ENCODE results near the gene FIGNL2.
"Not testable (repeated sequence)": the region's sequence is repeated elsewhere in the genome, so short reads cannot be mapped to it uniquely, and the experiment has no call there.

FIGNL2 gene, protein sequence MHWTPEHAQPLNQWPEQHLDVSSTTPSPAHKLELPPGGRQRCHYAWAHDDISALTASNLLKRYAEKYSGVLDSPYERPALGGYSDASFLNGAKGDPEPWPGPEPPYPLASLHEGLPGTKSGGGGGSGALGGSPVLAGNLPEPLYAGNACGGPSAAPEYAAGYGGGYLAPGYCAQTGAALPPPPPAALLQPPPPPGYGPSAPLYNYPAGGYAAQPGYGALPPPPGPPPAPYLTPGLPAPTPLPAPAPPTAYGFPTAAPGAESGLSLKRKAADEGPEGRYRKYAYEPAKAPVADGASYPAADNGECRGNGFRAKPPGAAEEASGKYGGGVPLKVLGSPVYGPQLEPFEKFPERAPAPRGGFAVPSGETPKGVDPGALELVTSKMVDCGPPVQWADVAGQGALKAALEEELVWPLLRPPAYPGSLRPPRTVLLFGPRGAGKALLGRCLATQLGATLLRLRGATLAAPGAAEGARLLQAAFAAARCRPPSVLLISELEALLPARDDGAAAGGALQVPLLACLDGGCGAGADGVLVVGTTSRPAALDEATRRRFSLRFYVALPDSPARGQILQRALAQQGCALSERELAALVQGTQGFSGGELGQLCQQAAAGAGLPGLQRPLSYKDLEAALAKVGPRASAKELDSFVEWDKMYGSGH

DNA sequence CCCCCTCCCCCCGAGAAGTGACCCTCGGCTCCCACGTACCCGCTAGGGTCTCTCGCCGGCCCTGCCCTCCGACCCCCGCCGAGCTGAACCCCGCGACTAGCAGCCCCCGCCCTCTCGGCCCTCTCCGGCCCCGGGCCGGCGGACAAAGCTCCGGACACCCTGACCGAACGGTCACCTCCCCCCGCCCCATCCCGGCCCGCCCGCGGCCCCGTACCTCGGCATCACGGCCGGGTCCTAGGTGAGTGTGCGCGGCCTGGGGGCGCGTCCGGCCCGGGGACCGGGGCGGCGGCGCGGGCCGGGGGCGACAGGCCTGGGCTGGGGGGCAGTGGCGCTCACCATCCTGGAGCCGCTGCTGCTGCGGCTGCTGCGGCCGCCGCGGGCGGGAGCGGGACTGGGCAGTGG is at the start of gene FIGNL2:
Gene FIGNL2 (minus strand): TSS at position 393 of the 402 bp plus-strand sequence. CDS start 26,305 bp downstream, outside the sequence.
- DNase-seq: no peak

DNA sequence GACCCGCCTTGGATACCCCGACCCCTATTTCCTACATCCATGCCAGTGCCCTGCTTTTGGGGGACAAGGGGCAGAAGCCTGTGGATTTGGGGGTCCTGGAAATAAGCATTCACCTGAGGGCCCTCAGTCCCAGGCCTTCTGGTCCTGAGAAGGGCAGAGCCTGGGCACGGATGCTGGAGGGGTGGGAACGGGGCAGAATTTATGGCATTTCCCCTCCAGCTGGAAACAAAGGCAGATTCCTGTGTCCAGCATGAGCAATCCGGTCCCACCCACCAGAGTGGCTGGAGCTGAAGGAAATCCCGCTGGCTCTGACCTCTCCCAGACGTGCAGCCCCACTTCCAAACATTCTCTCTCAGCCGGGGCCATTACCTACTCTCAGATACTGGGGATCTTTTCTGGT is 48.7 kb upstream of the FIGNL2 start:
- no peak for DNase-seq

DNA sequence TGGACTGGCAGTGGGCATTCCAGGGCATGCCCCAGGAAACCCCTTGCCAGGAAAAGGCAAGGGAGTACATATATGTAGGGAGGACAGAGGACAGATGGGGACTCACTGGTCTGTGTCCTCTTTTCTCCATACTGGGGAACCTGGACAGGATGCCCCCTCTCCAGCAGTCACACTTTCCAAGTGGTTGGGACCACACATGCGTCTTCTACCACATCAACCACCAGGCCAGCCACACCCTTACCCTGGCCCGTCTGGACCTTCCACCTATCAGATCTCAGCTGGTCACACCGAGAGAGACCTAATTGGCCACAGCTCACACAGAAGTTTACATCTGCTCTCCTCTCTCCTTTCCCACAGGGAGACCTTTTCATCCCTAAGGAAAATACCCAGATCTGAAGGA is 47.7 kb upstream of the FIGNL2 start:
- DNase-seq: no peak

DNA sequence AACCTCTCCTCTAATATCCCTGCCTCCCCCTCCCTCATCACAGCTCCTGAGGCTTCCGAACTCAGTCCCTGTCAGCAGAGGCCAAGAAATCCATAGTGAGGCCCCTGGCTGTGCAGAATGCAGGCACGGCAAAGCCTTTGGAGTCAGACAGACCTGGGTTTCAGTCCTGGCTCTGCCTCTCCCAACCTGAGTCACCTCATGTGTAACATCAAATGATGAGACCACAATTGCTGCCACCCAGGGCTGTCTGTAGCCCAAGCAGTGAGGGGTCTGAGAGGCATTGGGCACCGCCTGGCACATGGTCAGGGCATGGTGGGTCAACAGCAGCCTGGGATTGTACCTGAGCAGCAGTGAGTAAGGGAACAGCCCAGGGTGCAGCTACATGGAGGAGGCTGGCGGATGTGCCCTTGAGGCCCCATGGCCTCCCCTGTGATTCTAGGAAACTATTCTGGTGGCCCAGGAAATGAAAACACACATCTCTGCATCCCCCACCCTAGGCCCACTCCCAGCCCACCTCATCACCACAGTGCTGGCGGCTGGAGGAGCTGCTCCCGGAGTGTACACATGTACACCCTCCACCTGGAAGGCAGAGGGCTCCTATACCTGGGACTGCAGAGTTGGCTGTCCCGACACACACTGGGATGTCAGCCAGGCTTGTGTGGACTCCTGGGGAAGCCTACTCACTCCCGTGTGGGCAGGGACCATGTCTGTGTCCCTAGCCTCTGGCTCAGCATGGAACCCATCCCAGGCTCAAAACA is 47.0 kb upstream of the FIGNL2 start:
- DNase-seq: no peak

DNA sequence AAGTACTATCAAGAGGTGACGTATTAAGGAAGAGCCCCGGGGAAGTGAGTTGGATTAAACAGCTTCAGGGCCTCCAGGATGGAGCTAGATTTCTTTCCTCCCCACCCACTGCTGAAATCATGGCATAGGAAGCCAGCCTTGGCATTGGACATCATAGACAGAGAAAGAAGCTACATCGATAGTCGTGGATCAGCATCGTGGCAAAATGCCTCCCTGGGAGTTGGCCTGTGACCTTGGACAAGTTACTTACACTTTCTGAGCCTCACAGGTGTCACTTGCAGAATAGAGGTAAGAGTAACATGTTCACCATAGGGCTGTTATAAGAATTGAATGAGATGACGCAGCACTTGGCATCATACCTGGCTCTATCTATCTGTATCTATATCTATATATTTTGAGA is 45.3 kb upstream of the FIGNL2 start:
- no peak for DNase-seq

DNA sequence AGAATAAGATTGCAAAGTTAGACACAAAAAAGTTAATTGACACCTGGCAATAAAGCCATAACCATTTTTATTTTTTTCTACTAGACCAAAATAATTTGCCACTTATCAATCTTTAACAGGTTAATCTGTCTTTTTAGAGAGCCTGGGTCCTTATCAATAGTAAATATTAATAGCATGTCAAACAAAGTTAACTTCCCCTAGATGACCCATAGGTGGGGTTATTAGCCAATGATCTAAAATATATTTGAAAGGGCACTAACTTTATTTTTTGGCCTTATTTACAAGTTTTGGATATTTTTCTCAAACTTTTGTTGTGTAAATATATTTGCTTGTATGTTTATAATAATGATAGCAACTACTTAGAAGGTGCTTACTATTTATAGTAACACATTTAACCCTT is 43.3 kb upstream of the FIGNL2 start:
- DNase-seq: peak; percentile 6

DNA sequence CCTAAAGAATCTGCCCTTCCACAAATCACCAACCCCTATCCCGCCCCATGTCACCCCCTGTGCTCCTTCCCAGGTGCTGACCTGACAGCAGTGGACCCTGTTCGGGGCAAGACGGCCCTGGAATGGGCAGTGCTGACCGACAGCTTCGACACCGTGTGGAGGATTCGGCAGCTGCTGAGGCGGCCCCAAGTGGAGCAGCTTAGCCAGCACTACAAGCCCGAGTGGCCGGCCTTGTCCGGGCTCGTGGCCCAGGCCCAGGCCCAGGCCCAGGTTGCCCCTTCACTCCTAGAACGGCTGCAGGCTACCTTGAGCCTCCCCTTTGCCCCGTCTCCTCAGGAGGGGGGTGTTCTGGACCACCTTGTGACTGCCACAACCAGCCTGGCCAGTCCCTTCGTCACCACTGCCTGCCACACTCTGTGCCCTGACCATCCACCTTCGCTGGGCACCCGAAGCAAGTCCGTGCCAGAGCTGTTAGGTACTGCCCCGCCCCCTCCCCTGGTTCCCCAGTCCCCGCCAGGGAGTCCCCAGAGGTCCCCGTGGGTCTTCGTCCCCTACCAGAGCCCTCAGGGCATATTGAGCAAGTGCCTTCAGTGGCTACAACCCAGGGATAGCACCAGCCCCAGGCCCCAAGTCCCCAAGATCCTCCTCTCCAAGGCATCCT is 42.1 kb upstream of the FIGNL2 start:
- DNase-seq: no peak

DNA sequence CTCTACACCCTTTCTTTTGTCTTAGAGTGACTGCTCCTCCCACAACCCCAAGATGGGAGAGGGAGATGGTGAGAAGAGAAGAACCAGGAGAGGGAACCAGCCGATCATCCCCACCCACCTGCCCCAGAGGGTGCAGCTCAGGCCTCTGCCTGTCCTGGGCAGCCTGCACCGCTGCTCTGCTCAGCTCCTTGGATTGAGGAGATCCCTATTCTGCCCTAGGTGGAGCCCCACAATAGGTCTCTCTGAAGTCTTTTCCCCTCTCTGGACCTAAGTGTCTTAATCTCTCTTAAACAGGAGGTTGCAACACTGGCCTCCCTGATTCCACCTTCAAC is 41.6 kb upstream of the FIGNL2 start:
- DNase-seq: no peak

DNA sequence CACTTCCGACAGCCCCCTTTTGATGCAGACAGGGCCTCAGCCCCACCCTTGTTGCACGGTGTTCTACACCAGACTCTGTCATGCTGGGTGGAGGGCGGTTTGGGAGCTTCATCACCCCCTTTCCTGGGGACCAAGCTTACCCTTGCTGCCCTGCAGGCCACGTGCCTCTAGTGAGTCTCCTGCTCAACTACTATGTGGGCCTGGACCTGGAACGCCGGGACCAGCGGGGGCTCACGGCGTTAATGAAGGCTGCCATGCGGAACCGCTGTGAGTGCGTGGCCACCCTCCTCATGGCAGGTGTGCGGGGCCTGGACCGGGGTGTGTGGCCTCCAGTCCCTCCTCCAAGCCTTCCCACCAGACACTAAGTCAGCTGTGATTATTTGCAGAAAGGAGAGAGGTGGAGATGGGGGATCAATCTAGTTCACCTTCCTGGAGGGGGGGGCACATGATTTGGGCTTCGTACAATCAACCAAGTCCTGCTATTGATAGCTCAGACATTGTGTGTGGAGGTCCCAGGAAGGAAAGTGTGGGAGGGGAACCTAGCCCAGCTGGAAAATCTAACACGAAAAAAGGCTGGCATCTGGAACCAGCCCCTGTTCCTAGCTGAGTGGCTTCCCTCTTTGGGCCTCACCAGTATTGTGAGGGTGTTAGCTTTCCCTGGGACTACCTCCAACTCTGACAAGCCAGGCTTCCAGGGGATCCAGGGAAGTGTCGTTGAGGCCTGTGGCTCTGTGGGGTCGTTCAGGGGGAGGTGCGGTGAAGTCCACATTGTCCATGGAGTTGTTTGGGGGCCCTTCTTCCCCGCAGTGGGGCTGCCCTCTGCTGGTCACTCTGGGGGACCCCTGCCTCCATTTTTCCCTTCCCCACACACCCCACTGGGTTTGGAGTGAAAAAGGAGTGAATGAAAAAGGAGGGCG is 41.0 kb upstream of the FIGNL2 start:
- DNase-seq: no peak

DNA sequence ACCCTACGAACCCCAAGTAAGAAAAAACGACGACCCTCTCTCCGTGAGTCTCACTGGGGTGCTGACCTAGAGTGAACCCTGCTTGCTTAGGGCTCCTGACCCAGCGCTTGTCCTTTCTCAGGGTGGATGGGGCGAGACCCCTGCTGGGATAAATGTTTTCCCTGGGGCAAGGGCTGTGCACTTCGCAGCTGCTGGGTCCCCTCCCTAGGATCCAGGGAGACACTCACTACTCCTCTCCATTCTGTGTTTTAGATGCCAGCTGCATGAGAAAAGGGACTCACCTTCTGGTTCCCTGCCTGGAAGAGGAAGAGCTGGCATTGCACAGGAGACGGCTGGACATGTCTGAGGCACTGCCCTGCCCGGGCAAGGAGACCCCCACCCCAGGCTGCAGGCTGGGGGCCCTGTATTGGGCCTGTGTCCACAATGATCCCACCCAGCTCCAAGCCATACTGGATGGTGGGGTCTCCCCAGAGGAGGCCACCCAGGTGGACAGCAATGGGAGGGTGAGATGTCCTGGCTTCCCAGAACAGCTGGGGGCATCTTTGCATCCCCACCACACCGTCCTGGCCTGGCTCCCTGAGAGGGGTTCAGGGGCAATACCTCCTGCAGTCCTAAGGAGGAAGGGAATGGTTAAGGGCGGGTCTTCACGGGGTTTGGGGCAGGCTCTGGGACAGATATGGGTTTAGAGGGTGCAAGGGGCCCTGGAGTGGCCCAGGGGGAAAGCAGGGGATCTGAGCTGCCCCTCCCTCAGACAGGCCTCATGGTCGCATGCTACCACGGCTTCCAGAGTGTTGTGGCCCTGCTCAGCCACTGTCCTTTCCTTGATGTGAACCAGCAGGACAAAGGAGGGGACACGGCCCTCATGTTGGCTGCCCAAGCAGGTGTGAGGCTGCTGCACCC is 40.0 kb upstream of the FIGNL2 start:
- no peak for DNase-seq

DNA sequence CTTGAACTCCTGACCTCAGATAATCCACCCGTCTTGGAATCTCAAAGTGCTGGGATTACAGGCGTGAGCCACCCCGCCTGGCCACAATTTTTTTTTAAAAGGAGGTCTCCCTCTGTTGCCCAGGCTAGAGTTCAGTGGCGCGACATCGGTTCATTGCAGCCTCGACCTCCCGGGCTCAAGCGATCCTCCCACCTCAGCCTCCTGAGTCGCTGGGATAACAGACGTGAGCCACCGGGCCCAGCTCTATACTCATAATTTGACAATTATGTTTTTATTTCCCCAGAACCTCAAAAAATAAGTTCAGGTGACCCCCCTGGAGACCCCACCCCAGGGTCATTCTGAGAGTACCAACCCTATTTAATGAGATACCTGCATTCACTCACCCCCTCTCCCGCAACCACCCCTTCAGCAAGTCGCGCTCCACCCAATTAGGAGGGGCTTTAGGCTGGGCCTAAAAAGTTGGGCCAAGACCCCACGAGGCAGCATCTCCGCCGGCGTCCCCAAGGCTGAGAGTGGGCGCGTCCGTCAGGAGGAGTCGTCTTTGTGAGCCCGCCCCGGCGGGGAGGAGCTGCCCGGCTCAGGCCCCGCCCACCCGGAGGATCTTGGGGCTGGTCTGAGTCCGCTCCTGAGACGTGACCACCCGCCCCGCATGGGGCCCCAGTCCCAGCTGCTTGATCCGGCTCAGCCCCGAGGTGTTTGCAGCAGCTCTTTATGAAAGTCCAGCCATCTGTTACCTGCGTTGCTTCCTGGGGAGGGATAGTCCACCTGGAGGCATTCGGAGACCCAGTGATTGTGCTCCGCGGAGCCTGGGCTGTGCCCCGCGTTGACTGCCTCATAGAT is 39.2 kb upstream of the FIGNL2 start, which contains the start of gene ANKRD33:
Gene ANKRD33 (plus strand): TSS at position 628 of the 840 bp plus-strand sequence. CDS start 84 bp downstream, at position 712.
- peak; percentile 22 for DNase-seq

DNA sequence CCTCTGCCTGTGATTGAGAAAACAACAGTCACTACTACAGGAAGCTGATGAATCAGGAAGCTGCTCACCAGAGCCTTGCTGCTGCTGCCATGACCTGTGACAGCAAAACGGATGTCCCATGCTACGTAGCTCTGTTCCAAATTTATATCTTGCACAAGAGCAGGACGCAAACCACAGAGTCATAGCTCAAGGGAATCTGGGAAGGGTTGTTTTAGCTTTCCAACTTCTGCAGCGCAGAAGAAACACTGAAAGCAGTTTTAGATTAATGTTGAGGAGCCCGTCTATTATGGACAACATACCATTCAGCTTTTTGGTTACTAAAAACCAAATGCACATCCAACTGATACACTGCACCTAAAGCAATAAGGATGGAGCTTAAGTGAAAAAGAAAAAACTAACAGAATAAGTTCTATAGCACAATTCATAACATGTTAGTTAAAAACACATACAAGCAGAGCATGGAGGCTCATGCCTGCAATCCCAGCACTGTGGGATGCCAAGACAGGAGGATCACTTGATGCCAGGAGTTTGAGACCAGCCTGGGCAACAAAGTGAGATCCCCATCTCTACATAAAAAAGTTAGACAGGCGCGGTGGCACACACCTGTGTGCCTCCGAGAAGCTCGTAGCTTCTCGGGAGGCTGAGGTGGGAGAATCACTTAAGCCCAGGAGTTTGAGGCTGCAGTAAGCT is 37.6 kb upstream of the FIGNL2 start:
- DNase-seq: no peak

DNA sequence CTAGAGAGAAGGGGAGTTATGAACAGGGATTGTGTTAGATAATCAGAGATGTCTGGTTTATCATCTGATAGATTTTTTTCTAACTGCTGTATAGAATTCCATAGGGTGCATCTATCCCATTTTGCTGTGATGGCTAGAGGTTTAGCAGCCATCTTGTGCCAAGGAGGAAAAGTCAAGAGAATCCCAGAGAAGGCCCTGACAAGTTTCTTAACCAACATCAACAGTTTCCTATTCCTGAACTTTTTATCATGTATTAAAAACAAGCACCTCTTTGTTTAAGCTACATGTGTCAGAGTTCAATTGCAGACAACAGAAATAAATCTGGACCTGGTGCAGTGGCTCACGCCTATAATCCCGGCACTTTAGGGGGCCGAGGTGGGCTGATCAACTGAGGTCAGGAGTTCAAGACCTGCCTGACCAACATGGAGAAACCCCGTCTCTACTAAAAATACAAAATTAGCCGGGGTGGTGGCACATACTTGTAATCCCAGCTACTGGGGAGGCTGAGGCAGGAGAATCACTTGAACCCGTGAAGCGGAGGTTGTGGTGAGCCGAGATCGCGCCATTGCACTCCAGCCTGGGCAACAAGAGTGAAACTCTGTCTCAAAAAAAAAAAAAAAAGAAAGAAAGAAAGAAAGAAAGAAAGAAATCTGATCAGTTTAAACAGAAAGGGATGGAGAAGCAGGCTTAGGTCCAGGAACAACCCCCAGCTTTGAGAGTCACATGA is 36.9 kb upstream of the FIGNL2 start:
- not testable (repeated sequence) for DNase-seq

DNA sequence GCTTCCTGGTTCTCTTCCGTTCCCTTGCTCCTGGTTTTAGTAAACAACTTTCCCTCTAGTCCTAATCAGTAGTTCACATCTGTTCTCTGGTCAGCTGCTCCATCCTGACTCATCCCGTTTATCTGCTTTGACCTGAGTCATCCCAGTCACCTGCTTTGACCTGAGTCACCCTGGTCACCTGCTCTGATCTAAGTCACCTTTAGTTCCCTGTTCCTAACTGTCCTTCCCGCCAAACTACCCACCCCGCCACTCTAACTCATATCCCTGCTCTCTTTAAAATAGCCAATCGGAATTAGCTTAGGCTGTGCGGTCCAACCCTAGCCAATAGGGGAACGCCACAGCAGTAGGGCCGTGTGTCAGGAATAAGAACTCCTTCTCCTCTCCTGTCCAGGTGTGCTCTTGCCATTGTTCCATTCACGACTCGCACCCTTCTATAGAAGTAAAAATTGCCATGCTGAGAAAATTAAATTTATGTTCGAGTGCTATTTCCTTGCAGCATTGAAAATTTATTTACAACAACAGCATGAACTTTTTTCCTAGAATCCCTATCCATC is 36.2 kb upstream of the FIGNL2 start:
- no peak for DNase-seq

DNA sequence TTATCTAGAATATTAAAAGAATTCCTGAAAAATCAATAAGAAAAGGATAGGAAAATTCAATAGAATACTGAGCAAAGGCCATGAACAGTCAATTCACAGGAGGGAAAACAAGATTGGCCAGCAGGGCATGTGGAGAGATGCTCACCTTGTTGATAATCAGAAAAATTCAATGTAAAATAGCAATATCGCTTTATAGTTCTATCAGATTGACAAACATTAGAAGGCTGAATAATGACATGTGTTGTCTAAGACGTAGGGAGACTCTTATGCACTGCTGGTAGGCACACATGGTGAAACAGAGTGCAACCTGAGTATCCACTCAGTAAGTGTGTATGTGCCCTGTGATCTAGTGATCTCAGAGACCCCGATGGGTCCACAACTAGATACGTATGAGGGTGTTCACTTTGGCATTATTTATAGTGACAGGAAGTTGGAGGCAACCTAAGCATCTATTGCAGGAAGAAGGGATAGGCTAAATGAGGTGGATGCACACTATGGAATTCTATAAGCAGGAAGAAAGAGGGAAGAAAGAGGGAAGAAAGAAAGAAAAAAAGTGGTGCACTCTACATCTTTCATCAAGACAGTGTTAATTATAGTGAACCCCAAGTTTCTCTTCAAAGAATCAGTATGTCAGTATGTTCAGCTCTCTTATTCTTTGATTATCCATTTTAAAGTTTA is 35.6 kb upstream of the FIGNL2 start:
- no peak for DNase-seq

DNA sequence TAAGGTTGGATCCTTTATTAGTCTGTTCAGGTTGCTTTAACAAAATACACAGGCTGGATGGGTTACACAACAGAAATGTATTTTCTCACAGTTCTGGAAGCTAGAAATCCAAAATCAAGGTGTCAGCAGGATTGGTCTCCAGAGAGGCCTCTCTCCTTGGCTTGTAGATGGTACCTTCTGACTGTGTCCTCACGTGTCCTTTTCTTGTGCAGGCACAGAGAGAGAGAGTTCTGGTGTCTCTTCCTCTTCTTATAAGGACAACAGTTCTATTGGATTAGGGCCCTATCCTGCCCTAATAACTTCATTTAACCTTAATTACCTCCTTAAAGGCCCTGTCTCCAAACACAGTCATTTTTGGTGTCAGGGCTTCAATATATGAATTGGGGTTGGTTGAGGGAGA is 34.8 kb upstream of the FIGNL2 start:
- DNase-seq: no peak

DNA sequence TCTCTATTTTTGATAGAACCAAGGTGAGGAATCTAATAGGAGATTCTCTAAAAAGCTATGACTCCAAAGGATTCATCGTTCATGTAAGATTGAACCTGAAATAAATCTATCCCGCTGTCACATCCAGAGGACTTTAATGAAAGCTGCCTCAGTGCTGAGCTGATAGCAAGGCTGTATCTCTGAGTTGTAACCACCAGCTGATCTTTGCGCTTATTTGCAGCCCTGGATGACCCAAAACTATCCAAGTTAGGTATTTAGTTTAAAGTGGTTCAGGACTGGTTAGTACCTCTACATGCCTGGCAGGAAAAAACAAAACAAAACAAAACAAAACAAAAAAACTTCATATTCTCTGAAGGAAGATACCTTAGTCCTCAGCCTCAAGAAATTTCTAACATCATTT is 30.6 kb upstream of the FIGNL2 start:
- DNase-seq: no peak

DNA sequence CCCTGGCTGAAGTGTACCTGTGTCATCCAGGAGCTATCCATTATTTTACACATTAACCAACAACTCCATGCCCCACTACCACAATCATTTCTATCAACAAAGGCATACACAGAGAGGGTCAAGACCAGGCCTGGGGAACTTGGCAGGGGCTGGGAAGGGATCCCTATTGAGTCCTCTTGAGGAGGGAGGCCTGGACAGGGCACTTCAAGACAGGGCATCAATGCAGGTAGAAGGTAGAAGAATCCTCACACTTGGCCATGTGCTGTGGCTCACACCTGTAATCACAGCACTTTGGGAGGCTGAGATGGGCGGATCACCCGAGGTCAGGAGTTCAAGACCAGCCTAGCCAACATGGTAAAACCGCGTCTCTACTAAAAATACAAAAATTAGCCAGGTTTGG is 26.0 kb upstream of the FIGNL2 start:
- no peak for DNase-seq
